Islet of Langerhans (tissue), 1 donor: ENCODE measurements around the gene HOMEZ.
"Not testable (repeated sequence)": the region's sequence is repeated elsewhere in the genome, so short reads cannot be mapped to it uniquely, and the experiment has no call there.

Experiments used
- FAIRE-seq: peaks from one replicate; lab custom pipeline; 2011; peaks lifted over from hg19 to GRCh38; lab: Jason Lieb, UNC

Gene HOMEZ

DNA sequence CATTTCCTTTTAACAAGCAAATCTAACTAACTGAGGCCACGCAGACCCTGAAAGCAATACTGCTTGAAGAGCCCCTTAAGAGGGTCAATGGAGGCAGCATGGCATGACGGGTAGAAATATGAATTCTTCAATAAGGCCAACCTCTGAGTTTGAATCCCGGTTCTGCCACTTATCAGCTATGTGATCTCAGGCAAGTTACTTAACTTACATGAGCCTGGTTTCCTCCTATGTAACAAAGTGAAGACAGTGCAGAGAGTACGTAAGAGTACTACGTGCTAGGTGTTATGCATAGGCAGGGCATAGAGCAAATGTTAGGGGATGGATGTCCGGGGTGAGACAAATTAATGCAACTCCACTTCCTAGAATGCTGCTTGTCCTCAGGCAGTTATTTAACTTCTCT is 4.7 kb downstream of the HOMEZ start:
- no peak for FAIRE-seq

DNA sequence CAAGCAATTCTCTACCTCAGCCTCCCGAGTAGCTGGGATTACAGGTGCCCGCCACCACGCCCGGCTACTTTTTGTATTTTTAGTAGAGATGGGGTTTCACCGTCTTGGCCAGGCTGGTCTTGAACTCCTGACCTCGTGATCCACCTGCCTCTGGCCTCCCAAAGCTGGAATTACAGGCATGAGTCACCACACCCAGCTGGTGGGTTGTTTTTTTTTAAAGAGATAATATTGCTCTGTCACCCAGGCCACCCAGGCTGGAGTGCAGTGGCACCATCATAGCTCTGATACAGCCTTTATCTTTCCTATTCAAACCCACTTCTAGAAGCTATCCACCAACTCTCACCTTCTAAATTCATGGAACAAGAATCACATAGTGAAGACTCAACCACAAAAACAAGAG is 8.0 kb downstream of the HOMEZ start:
- FAIRE-seq: not testable (repeated sequence)

DNA sequence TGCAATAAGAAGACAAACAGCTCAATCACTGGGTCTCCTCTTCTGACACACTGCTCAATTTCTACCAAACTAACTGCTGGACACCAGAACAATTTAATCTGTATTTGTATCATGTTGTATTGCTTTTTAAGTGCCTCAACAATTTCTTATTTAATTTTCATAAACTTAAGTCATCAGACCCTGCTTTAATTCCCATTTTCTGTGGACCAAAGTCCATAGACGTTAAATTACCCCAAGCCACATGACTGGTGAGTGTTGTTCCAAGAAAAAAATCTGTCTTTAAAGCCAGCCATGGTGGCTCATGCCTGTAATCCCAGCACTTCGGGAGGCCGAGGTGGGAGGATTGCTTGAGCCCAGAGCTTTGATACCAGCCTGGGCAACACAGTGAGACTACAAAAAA is 8.7 kb downstream of the HOMEZ start:
- FAIRE-seq: no peak

DNA sequence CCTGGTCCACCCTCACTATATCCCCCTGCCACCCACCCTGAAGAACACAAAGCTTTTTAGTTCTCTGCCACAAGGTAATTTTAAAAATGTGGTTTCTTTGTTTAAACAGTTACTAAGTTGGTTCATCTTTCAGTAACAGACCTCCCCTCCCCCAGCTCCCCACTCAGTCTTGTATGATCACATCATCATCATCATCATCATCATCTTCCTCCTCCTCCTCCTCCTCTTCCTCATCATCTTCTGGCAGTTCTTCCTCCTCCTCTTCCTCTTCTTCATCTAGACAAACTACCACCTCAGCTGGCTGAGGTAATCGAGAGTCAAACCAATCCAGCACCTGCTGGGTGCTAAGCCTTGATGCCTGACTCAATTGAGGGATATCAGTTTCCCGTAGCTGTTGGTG is 10.5 kb downstream of the HOMEZ start:
- no peak for FAIRE-seq

DNA sequence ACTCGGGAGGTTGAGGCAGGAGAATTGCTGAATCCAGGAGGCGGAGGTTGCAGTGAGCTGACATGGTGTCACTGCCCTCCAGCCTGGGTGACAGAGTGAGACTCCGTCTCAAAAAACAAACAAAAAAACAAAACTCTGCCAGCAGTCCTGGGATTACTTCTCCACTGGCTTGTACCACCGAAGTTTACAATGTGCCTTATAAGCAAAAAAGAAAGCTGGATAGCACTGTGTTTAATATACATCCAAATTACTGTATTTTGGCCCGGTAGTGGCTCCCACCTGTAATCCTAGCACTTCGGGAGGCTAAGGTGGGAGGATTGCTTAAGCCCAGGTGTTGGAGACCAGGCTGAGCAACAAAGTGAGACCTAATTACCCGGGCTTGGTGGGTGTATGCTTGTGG is 16.7 kb downstream of the HOMEZ start:
- no peak for FAIRE-seq

DNA sequence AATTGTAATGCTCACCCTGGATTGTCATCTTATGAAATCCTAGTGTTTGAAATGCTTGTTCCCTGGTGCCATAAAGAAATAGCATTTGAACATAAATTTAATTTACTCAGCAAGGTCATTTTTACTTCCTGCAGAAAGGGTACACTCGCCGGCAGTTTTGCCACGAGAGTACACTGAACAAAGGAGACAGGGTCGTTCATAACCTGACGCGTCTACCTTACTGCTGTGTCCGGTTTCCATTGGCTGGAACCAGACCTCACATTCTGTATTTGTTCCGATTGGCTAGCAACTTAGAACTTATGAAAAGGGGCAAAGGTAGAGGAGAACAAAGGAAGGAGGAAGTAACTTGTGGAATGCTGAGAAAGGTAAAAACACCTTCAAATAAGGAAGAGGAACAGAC is 25.1 kb downstream of the HOMEZ start:
- not testable (repeated sequence) for FAIRE-seq

DNA sequence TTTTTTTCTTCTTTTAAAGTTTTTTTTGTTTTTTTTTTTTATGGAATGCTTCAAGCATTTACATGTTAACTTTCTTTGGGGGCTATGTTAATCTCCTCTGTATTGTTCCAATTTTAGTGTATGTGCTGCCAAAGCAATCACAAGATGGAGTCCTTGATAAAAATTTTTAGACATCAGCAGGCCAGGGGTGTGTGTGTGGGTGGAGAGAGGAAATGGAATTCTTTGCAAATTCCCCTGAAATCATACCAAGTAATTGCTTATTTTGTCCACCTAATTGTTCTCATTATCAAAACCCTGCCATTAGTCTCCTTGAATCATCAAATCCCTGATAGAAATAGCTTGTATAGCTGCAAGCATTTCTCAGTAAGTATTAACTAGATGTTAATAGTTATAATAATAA is 26.5 kb downstream of the HOMEZ start:
- no peak for FAIRE-seq

DNA sequence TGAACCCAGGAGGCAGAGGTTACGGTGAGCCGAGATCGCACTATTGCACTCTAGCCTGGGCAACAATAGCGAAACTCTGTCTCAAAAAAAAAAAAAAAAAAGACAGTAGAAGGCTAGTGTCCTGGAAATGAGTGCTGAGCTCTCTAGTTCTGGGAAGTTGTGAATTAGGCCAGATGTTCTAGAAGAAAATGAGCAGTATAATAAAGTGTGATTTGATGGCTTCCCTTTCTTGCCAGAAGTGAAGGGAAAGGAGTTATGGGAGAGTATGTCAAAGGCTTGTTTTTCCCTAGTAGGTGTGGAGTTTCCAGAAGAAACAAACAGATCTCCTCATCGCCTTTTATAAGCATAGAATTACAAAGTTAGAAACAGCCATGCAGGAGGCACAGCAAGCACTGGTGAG is 27.7 kb downstream of the HOMEZ start:
- FAIRE-seq: no peak

DNA sequence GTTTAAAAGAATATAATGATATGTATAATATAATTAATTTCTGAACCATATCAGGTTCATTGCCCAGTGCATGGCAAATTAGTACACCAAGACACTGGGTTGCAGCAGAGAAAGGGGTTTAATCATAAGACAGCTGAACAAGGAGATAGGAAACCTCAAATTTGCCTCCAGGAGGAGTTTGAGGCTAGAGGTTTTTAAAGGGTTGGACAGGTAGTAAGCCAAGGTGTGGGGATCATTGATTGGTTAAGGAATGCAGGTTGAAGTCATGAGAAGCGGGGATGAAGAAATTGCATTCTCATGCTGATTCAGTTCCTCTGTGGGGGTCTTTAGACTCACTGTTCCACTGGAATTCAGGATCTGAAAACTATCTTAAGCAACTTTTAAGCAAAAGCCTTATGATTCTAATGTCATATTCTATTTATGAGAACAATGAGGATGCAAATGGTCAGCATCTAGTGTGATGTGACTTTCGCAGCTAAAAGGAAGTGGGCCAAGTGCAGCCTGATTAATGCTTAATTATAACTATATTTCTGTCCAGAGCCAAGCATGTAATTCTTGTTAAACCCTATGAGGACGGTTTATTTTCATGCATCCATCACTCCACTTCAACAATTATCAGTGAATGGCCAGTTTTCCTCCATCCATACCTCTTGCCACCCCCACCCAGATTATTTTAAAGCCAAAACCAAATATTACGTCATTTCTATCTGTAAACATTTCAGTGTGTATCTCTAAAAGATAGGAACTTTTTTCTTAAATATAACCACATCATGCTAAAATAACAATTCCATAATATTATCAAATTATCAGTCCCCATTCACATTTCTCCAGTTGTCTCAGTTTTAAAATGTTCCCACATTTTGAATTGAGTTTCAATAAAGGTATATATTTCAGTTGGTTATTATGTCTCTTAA is 33.3 kb downstream of the HOMEZ start:
- FAIRE-seq: no peak

DNA sequence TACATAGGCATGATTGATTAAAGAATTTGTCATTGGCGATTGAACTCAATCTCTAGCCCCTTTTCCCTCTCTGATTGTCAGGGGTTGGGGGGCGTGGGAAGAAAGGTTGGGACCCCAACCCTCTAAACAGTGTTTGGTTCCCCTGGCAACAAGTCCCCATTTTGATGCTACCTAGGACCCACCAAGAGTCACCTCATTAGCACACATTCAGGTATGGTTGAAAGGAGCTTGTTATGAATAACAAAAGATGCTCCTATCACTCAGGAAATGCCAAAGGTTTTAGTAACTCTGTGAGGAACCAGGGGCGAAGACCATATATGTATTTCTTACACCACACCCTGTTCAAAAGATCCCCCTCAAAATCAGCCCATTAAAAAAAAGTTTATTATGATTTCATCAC is 33.9 kb downstream of the HOMEZ start:
- no peak for FAIRE-seq

DNA sequence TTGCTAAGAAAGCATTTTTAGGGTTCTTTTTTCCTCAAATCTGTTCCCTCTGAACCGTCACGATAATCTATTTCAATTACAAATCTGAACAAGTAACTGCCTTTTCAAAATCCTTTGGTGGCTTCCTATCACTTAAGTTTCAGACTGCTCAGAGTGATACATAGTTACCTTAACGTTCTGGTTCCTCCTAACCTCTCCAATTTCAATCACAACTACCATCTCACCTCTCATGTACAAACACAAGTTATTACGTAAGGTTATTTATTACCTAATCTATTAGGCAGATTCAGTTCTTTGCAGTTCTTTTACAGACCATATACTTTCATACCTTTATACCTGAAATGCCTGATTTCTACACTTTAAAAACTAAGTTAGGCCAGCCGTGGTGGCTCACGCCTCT is 36.1 kb downstream of the HOMEZ start:
- no peak for FAIRE-seq

DNA sequence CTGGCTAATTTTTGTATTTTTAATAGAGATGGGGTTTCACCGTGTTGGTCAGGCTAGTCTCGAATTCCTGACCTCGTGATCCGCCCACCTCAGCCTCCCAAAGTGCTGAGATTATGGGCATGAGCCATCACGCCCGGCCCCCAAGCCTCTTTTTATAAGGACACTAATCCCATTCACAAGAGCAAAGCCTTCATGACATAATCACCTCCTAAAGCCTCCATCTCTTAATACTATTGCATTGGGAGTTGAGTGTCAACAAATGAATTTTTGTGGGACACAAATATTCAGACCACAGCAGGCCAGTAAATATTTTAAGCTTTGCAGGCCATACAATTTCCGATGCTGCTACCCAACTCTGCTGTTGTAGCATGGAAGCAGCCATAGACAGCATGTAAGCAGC is 37.3 kb downstream of the HOMEZ start:
- FAIRE-seq: no peak

DNA sequence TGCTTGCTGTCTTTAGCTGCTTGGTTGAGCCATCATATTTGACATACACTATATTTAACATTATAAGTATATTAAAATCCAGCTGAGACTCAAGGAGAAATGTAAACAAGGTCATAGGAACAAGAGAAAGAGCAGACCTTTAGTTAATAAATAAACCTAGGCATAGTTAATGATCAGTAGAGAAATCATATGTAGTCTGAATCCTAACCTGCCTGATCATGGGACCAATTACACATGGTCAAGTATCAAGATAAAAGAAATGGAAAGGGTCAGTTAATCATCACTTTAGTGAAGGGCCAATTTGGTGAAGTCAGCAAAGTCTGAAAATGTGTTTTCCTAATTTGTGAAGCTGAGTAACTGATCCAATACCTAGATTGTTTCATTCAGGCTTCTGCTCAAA is 40.6 kb downstream of the HOMEZ start:
- FAIRE-seq: peak; percentile 95

DNA sequence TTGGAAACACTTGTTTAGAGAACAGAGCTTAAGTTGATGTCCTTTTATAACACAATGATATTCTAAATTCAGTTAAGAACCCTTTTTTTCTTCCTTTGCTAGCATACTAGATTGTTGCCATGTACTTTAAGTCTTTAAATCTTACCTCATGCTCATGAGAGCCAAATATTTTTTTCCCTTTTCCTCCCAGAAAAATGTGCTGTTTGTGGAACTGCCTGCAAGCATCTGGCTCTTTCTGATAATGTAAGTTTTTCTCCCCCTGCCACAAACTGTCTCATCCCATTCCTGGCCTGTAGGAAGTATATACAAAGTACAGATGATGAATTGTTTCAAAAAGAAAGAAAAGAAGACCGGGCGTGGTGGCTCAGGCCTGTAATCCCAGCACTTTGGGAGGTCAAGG is 42.9 kb downstream of the HOMEZ start:
- no peak for FAIRE-seq

DNA sequence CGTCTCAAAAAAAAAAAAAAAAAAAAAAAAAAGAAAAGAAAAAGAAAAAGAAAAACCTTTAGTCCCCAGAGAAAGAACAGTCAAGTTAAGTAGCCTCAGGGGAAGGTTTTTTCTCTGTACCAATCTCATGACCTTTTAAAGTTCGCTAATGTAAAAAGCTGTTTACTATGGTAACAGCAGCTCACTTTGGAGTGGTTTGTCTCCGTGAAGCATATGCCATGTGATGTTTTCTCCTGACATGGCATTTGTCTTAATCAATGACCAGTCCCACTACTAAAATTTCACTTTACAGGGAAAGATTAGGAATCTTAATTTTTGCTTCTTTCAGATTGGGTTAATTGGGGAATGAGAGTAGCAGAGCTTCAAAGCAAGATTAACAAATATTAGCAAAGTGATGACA is 43.9 kb downstream of the HOMEZ start:
- FAIRE-seq: peak; percentile 91

DNA sequence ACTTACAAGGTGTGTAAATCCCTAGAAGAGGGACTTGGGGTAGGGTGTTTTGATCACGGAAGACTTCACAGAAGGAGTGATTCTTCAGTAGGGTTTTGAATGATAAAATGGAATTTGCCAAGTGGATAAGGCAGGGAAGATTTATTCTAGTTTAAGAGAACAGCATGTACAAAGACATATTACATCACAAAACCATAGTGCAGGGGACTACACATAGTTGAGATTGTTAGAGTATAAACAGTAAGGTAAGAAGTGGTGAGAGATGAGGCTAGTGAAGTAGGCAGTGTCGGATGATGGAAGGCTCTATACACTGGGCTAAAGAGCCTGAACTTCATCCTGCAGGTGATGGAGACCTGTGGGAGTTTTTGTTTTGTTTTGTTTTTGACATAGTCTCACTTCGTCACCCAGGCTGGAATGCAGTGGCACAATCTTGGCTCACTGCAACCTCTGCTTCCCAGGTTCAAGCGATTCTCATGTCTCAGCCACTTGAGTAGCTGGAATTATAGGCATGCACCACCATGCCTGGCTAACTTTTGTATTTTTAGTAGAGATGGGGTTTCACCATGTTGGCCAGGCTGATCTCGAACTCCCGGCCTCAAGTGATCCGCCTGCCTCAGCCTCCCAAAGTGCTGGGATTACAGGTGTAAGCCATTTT is 44.7 kb downstream of the HOMEZ start:
- FAIRE-seq: not testable (repeated sequence)

DNA sequence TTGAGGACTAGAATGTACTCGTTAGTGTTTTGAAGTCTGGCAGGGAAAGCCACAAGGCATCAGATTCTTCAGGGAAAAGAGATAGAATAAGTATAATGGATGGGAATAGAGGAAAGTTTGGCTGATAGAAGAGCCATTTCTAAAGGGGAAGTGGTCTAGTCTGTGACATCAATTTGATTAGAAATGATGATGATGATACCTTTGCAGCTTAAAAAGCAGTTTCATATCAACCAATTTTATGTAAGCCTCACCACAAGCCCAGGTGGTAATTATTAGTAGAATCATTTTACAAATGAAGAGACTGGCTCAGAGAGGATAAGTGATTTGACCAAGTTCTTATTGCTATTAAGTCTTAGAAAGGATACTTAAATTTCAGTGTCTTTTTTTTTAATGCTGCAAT is 45.3 kb downstream of the HOMEZ start:
- FAIRE-seq: no peak

DNA sequence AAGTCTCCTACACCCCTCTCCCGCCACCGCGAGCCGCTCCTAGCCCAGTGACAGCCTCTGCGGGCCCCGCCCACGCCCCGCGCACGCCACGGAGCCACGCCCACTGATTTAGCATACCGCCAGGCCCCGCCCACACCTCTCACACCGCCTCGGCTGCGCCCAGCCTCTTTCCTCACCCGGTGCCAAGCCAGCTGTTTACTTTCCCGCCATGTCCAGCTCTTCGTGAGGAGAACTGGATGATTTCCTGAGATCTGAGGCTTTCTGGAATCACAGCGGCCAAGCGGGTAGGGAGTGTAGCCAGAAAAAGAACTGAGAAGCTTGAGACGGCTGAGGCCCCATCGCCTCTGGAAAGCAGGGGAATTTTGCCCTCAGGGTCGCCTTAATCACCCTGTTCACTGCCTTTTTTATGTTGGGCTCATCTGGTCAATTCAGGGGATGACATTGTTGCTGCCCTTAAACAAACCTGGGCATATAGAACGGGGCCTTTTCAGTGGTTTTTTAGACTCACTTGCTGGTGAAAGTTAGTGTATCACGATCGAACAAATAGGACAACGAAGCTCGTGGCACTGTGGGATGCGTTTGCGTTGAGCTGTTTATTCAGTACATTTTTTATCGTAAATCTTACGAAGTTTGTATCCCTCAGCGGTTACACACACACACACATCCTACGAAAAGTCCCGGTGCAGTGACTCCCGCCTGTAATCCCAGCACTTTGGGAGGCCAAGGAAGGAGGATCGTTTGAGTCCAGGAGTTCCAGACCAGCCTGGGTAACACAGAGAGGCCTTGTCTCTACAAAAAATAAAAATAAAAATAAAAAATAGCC is 47.9 kb downstream of the HOMEZ start, which contains the start of gene RNF212B:
Gene RNF212B (plus strand): TSS at position 165 of the 823 bp plus-strand sequence. CDS start 2,410 bp downstream, outside the sequence.
- peak; percentile 55 for FAIRE-seq

DNA sequence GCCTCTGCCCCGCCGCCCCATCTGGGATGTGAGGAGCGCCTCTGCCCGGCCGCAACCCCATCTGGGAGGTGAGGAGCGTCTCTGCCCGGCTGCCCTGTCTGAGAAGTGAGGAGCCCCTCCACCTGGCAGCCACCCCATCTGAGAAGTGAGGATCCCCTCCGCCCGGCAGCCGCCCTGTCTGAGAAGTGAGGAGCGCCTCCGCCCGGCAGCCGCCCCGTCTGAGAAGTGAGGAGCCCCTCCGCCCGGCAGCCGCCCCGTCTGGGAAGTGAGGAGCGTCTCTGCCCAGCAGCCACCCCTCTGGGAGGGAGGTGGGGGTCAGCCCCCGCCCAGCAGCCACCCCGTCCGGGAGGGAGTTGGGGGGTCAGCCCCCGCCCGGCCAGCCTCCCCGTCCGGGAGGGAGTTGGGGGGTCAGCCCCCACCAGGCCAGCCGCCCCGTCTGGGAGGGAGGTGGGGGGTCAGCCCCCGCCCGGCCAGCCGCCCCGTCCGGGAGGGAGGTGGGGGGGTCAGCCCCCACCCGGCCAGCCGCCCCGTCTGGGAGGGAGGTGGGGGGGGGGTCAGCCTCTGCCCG is 53.6 kb downstream of the HOMEZ start:
- not testable (repeated sequence) for FAIRE-seq

DNA sequence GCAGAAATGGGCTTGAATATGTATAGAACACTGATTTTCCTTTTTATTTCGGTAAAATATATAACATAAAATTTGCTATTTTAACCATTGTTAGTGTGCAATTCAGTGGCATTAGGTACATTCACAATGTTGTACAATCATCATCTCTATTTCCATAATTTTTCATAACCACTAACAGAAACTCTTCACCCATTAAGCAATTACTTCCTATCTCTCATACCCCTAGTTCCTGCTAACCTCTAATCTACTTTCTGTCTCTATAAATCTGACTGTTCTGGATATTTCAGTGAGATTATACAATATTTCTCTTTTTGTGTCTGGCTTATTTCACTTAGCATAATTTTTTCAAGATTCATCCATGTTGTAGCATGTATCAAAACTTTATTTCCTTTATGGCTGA is 57.1 kb downstream of the HOMEZ start:
- no peak for FAIRE-seq

DNA sequence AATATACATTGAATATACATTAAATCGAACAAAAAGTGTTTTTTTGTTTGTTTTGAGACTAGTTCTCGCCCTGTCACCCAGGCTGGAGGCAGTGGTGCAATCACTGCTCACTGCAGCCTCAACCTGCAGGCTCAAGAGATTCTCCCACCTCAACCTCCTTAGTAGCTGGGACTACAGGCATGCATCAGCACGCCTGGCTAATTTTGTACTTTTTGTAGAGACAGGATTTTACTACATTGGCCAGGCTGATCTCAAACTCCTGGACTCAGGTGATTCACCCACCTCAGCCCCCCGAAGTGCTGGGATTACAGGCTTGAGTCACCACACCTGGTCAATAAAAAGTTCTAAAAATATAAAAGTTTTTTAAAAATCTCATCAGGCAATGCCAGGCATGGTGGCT is 58.4 kb downstream of the HOMEZ start:
- no peak for FAIRE-seq

DNA sequence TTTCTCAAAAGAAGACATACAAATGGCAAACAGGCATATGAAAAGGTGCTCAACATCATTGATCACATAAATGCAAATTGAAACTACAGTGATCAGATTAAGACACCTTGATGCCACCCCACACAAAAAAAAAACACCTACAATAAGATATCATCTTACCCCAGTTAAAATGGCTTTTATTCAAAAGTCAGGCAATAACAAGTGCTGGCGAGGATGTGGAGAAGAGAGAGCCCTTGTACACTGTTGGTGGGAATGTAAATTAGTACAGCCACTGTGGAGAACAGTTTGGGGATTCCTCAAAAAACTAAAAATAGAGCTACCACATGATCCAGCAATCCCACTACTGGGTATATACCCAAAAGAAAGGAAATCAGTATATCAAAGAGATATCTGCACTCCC is 61.0 kb downstream of the HOMEZ start:
- FAIRE-seq: not testable (repeated sequence)
